ENCODE results near the gene BOLA2B. TPM values are rescaled to one million over a fixed set of nuclear protein-coding genes. Genes with fewer than 3 reads are reported as not detected.
"Not testable (repeated sequence)": the region's sequence is repeated elsewhere in the genome, so short reads cannot be mapped to it uniquely, and the experiment has no call there.

The BOLA2B gene
- total RNA-seq, 1 donor from 2014 or later = 12.5 TPM

DNA sequence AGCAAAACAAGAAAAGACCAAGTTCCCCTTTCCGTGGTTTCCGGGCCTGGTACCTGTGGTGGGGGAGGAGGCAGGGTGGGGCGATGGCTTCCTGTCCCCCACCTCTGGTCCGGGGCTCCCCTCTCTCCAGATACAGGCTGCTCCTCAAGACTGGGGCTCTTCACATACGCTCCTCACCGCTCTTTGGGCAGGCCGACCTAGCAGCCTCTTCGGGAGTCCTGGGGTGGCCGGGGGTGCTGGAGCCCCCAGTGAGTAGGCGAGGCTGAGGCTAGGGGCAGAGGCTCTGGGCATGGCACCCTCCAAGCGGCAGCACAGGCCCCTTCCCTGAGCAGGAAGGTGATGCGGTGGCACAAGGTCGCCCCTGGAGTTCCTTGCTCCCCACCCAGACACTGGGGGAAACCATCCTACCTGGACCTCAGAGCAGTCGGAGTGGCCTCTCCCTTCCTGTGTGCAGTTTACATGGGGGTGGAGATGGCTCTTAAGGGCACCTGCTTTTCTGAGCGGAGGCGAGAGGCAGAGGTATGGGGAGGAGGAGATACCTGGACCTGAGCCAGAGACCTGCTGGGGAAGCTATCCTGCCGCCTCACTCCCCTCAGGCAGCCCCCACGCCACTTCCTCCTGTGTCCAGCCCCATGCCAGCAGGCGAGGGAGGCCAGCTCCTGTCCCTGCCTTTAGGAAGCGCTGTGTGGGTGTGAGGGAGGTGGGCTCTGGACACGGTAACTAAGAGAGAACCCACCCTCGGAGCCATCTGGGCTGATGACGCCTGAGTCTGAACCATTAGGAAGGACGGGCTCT is 9.2 kb downstream of the BOLA2B start:
- no peak for DNase-seq

DNA sequence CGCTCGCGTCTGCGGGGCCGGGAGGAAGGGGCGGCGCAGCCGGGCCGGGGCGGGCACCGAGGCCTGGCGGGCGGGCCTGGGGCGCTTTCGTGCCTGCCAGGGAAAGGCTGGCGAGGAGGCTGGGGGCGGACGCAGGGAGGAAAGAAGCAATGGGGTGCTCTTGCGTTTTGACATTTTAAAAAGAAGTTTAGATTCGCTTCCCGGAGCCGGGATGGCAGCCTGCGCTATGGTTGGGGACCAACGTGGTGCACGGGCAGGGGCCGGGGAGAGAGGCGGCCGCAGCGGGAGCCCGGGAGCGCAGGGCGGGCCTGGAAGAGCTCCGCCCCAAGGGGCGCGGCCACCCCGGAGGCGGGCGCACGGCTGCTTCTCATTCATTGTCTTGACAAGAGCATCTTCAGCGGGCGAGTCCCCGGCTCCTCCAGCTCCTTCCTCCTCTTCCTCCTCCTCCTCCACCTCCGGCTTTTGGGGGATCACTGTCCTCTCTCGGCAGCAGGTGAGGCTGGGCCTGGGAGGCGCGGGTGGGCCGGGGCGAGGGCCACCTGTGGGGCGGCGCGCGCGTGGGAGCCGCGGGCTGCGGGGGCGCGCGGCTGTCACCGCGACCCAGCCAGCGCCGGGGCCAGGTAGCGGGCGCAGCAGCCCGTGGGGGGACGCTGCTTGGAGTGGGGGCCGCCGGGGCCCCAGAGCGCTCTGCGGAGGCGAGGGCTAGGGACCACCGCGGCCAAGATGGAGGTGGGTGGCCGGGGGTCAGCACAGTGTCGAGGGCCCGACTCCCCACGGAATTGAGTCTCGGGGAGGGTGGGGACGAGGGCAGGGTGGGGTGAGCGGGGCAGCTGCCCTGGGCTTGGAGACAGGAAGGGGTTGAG is 10.0 kb downstream of the BOLA2B start, which contains the start of gene CORO1A:
CORO1A (plus strand) TSS at position 370 of the 863 bp plus-strand sequence. CDS start 1,608 bp downstream, outside the sequence.
- peak; percentile 77 for DNase-seq

DNA sequence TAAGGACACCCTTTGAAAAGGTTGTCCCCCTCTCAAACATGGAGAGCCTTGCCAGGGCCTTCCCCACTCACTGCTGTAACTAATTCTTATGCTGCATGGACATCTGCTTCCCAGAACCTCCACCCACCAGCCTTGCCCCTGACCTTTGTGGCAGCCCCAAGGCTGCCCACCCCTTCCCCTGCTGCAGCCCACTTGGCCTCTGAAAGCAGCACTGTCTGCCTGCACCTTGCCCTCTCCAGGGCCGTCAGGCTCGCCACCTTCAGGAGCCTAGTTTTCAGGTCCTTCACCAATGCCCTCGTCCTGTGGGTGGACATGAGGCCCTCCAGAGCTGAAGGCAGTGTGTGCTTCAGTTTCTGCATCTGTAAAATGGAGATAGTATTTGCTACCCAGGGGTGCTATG is 12.7 kb downstream of the BOLA2B start:
- no peak for DNase-seq

DNA sequence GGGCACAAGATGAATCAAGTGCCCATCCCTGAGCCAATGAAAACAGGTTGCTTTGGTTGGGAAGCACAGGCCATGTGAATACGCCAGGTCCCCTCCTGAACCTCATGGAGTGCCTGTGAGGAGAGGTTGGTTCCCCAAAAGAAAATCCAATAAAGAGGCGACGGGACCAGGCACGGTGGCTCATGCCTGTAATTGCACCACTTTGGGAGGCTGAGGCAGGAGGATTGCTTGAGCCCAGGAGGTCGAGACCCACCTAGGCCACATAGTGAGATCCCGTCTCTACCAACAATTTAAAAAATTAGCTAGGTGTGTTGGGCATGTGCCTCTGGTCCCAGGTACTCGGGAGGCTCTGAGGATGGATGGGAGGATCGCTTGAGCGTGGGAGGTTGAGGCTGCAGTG is 13.5 kb downstream of the BOLA2B start:
- DNase-seq = no peak

DNA sequence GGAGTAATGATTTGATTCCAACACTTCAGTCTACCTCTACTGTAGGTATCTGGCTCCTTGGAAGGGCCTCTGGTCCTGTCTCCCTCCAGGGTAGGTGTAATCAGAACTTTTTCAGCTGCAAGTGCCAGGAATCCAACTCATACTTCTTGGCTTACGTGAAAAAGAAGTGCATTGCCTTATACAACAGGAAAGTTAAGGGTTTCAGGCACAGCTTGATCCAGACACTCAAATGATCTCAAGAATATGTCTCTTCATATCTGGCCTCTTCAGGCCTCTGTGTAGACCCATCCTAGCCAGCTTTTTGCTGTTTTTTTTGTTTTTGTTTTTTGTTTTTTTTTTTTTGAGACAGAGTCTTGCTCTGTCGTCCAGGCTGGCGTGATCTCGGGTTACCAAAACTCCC is 14.3 kb downstream of the BOLA2B start:
- DNase-seq = no peak

DNA sequence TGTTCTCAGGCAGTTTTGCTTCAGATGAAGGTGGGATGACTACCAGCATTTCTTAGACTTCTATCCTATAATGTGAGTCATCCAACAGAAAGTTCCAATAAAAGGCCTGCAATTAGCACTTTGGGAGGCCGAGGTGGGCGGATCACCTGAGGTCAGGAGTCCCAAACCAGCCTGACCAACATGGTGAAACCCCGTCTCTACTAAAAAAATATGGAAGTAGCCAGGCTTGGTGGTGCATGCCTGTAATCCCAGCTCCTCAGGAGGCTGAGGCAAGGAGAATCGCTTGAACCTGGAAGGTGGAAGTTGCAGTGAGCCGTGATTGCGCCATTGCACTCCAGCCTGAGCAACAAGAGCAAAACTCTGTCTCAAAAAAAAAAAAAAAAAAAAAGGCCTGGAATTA is 16.6 kb downstream of the BOLA2B start:
- DNase-seq = not testable (repeated sequence)

DNA sequence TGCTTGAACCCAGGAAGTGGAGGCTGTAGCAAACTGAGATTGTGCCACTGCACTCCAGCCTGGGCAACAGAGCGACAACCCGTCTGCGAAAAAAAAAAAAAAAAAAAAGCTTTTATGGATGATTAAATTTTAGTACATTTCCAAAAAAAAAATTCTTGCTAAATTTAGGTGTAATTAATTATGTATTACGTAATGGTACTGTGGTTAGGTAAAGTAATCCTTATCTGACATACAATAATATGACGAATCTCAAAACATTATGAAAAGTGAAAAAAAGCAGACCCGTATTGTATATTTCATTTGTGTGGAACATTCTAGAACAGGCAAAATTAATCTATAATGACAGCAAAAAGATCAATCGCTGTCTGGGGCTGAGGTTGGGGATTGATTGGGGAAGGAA is 20.4 kb downstream of the BOLA2B start:
- no peak for DNase-seq

DNA sequence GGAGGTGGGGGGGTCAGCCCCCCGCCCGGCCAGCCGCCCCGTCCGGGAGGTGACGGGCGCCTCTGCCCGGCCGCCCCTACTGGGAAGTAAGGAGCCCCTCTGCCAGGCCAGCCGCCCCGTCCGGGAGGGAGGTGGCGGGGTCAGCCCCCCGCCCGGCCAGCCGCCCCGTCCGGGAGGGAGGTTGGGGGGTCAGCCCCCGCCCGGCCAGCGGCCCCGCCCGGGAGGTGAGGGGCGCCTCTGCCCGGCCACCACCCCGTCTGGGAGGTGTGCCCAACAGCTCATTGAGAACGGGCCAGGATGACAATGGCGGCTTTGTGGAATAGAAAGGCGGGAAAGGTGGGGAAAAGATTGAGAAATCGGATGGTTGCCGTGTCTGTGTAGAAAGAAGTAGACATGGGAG is 23.3 kb downstream of the BOLA2B start:
- DNase-seq = not testable (repeated sequence)

DNA sequence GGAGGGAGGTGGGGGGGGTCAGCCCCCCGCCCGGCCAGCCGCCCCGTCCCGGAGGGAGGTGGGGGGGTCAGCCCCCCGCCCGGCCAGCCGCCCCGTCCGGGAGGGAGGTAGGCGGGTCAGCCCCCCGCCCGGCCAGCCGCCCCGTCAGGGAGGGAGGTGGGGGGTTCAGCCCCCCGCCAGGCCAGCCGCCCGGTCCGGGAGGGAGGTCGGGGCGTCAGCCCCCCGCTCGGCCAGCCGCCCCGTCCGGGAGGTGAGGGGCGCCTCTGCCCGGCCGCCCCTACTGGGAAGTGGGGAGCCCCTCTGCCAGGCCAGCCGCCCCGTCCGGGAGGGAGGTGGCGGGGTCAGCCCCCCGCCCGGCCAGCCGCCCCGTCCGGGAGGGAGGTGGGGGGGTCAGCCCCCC is 24.1 kb downstream of the BOLA2B start:
- not testable (repeated sequence) for DNase-seq

DNA sequence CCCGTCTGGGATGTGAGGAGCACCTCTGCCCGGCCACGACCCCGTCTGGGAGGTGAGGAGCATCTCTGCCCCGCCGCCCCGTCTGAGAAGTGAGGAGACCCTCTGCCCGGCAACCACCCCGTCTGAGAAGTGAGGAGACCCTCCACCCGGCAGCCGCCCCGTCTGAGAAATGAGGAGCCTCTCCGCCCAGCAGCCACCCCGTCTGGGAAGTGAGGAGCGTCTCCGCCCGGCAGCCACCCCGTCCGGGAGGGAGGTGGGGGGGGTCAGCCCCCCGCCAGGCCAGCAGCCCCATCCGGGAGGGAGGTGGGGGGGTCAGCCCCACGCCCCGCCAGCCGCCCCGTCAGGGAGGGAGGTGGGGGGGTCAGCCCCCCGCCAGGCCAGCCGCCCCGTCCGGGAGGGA is 24.7 kb downstream of the BOLA2B start:
- not testable (repeated sequence) for DNase-seq

DNA sequence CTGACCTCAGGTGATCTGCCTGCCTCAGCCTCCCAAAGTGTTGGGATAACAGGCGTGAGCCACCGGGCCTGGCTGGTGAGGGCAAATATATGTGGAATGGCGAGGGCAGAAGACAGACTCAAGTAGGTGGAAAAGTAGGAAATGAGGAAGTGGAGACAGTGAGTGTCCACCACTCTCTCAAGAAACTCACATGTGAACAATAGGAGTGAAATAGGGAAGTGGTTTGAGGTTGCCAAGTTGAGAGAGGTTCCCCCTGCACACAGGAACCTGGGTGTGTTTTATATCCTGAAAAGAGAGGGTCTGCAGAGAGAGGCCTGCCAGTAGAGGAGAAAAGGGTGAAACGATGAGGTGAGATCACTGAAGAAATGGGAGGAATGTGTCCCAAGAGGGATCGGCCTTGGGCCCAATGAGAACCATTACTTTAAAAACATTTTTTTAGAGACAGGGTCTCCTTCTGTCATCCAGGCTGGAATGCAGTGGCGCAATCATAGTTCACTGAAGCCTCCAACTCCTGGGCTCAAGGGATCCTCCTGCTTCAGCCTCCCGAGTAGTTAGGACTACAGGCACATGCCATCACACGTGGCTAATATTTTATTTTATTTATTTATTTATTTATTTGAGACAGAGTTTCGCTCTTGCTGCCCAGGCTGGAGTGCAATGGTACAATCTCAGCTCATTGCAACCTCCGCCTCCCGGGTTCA is 27.1 kb downstream of the BOLA2B start:
- DNase-seq = no peak

DNA sequence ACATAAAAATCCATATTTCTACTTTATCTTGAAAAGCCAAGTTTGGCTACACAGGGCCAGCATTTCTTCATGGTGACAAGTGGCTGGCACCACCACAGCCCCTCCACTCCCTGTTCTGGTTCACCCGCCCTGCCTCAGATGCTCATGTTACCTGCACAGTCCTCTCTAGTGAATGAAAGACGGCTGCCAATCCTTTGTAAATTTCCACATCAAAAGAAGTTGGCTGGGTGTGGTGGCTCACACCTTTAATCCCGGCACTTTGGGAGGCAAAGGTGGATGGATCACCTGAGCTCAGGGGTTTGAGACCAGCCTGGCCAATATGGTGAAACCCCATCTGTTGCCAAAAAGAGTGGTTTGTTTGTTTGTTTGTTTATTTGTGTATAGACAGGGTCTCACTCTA is 29.9 kb downstream of the BOLA2B start:
- DNase-seq = no peak

DNA sequence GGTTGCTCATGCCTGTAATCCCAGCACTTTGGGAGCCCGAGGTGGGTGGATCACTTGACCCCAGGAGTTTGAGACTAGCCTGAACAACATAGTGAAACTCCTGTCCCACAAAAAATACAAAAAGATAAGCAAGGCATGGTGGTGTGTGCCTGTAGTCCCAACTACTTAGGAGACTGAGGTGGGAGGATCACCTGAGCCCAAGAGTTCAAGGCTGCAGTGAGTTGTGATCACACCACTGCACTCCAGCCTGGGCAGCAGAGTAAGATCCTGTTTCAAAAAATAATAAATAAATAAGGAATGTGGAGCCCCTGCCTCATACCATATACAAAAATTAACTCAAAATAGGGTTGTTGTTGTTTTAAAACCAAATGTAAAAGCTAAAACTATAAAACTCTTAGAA is 36.3 kb downstream of the BOLA2B start:
- no peak for DNase-seq

DNA sequence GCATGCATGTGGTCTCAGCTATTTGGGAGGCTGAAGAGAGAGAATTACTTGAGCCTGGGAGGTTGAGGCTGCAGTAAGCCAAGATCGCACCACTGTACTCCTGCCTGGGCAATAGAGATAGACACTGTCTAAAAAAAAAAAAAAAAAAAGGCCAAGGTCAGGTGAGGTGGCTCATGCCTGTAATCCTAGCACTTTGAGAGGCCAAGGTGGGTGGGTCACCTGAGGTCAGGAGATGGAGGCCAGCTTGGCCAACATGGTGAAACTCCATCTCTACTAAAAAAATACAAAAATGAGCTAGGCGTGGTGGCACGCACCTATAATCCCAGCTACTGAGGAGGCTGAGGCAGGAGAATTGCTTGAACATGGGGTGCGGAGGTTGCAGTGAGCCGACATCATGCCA is 38.3 kb downstream of the BOLA2B start:
- no peak for DNase-seq

DNA sequence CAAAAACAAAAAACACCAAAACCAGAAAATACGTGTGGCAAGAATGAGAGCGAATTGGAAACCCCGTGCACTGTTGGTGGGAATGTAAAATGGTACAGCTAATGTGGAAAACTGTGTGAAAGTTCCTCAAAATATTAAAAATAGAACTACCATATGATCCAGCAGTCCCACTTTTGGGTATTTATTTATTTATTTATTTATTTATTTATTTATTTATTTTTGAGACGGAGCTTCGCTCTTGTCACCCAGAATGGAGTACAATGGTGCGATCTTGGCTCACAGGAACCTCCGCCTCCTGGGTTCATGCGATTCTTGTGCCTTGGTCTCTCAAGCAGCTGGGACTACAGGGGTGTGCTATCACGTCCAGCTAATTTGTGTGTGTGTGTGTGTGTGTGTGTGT is 40.9 kb downstream of the BOLA2B start:
- DNase-seq = no peak

DNA sequence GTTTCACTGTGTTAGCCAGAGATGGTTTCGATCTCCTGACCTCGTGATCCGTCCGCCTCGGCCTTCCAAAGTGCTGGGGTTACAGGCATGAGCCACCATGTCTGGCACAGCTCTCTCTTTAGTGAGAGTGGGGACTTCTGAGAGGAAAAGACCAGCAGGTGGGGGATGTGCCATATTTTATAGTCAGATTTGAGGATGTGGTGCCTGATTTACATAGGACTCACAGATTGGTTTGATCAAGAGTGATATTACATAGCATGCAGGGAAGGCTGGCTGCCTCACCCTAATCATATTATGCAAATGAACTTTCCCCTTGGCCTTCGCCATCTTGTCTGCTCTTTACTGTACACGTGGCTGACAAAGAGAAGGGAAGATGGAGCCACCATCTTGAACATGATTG is 42.4 kb downstream of the BOLA2B start:
- no peak for DNase-seq

DNA sequence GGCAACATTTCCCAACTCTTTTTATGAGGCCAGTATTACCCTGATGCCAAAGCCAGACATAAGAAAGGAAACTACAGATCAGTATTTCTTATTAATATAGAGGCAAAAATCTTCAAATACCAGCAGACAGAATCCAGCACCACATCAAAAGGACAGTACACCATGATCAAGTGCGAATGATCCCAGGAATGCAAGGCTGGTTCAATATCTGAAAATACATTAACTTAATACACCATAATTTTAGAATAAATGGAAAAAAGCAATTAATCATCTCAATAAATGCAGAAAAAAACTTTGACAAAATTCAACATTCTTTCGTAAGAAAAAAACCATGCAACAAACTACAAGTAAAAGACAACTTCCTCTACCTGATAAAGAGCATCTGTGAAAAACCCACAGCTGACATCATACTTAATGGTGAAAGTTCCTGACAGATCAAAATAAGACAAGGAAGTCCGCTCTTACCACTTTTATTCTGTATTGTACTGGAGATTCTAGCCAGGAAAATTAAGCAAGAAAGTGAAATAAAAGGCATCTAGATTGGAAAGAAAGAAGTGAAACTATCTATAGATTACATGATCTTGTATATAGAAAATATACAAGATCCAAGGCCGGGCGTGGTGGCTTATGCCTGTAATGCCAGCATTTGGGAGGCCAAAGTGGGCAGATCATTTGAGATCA is 44.1 kb downstream of the BOLA2B start:
- no peak for DNase-seq

DNA sequence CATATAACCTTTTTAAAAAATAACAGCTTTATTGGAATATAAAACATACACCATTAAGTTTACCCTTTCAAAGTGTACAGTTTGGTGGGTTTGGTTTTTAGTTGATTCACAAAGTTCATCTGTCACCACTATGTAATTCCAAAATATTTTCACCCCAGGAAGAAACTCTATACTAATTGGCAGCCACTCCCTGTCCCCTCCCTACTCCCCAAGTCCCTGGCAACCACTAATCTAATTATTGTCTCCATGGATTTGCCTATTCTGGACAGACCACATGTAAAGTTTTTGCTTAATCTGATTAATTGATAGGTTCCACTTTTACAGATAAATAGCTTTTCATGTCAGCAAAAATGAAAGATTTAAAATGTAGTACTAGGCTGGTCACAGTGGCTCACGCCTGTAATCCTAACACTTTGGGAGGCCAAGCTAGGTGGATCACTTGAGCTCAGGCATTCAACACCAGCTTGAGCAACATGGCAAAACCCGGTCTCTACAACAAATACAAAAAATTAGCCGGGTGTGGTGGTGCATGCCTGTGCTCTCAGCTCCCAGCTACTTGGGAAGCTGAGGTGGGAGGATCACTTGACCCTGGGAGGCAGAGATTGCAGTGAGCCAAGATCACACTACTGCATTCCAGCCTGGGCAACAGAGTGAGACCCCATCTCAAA is 45.5 kb downstream of the BOLA2B start:
- DNase-seq = no peak

DNA sequence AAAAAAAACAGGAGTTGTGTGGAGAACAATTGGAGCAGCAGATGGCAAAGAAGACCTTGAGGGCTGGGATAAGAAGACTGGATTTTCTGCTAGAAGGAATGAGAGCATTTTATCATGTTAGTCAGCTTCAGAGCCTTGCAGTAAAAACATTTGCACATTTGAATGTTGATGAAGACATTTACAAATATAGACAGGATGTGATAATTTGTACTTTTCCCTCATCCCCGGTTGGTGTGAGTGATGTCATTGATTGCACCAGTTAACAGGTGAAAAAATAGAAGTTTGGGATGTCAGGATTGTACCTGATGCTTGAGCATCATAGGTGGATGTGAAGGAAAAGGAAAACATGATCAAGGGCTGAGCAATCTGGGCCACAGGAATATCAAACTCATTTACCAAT is 47.8 kb downstream of the BOLA2B start:
- DNase-seq = no peak

DNA sequence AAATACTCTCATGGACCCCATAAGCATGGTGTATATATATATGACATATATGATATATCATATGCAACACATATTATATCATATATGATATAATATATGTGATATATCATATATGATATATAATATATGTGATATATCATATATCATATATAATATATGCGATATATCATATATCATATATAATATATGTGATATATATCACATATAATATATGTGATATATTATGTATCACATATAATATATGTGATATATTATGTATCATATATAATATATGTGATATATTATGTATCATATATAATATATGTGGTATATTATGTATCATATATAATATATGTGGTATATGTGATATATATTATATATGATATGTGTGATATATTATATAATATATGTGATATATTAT is 48.5 kb downstream of the BOLA2B start:
- DNase-seq = no peak

DNA sequence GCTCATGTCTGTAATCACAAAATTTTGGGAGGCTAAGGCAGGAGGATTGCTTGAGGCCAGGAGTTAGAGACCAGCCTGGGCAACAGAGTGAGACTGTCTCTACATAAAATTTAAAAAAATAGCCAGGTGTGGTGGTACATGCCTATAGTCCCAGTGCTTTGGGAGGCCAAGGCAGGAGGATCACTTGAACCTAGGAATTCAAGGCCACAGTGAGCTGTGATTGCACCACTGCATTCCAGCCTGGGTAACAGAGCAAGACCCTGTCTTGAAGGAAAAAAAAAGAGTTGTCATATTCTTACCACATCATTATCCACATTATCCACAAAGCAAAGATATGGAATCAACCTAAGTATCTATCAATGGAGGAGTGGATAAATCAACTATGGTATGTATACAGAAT is 49.4 kb downstream of the BOLA2B start:
- DNase-seq = no peak

DNA sequence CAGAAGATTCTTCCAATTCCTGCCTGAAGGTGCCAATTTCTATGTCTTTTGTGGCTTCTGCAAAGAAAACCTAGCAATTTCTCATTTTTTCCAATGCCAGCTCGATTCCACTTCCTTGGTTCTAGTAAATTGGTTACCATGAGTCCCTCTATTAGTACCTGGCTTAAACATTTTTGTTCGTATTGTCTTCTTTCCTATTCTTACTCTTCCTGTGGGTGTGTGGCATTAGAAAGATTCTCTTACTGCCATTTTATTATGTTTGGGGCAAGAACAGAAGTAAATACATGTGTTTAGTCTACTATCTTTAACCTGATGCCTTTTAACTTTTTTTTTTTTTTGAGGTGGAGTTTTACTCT is 50.1 kb downstream of the BOLA2B start:
- DNase-seq = no peak

Measured in occipital lobe (tissue), 2 donors.